Bronchial epithelial cell (primary cell): ENCODE results near the gene CHMP6. TPM values are rescaled to one million over a fixed set of nuclear protein-coding genes. Genes with fewer than 3 reads are reported as not detected.

Experiments
- DNase-seq: peaks from one replicate; pipeline ENCODE4 v3.0.0-alpha.2; 2010; ENCODE audit warnings: low read depth
- FAIRE-seq: peaks from 2 replicates; lab custom pipeline; 2011; peaks lifted over from hg19 to GRCh38; lab: Jason Lieb, UNC
- H3K27me3 ChIP-seq: 2 replicates; pipeline ENCODE4 v1.5.1; 2011; ENCODE audit warnings: low read length; ENCODE audit not compliant: control insufficient read depth, insufficient read depth
- H3K36me3 ChIP-seq: 2 replicates; pipeline ENCODE4 v1.5.1; 2011; ENCODE audit warnings: low read length; ENCODE audit not compliant: control insufficient read depth, insufficient read depth
- H3K4me3 ChIP-seq: 2 replicates; pipeline ENCODE4 v1.5.1; 2011; ENCODE audit warnings: mild to moderate bottlenecking, low read depth, low read length, control low read depth
- CTCF ChIP-seq: IDR thresholded peaks from 2 replicates; pipeline ENCODE4 v1.5.1; 2011; ENCODE audit warnings: mild to moderate bottlenecking, moderate library complexity, low read length, control low read depth, inconsistent platforms; ENCODE audit not compliant: insufficient read depth, severe bottlenecking
- total RNA-seq: library from RNA; depleted of rRNA; stranded (reverse); fragments of >200 nt; gene quantifications from 2 replicates; pipeline ENCODE4 v1.2.1, GENCODE V29; 2014

Gene CHMP6
- total RNA-seq, 1 donor from 2014 or later, result 5.8 TPM

- no peak for FAIRE-seq
These were observed 45.2 kb upstream of the CHMP6 start for GRCh38 chr17:80946449-80946848.

GRCh38 chr17:80947200-80947940, 44.3 kb upstream of the CHMP6 start:
- TF ChIP-seq CTCF, result no peak
- Histone ChIP-seq H3K36me3 (peaks cover 7% of the 10 kb centered on the region), H3K4me3 (no peak overlapping the region), H3K27me3 (no peaks in the 10 kb centered on the region)
- DNase-seq (no peak), FAIRE-seq (peak; percentile 52)

More at GRCh38 chr17:80946449-80946848, 45.2 kb upstream of the CHMP6 start:
- no peak overlapping the region for H3K4me3 ChIP-seq
- H3K36me3 ChIP-seq, result peaks cover 6% of the 10 kb centered on the region
- DNase-seq, result no peak
- H3K27me3 ChIP-seq, result no peaks in the 10 kb centered on the region
- TF ChIP-seq CTCF, result no peak

- DNase-seq, result no peak
- peaks cover 7% of the 10 kb centered on the region for H3K36me3 ChIP-seq
- no peak for FAIRE-seq
- no peak overlapping the region for H3K4me3 ChIP-seq
- TF ChIP-seq CTCF, result no peak
- no peaks in the 10 kb centered on the region for H3K27me3 ChIP-seq
These were observed 43.3 kb upstream of the CHMP6 start for GRCh38 chr17:80948019-80948975.

GRCh38 chr17:80948976-80949450, 42.6 kb upstream of the CHMP6 start:
- no peak for TF ChIP-seq CTCF
- Histone ChIP-seq H3K36me3 (peaks cover 8% of the 10 kb centered on the region), H3K4me3 (no peak overlapping the region), H3K27me3 (no peaks in the 10 kb centered on the region)
- FAIRE-seq, result no peak
- DNase-seq, result no peak

- peaks cover 8% of the 10 kb centered on the region for H3K36me3 ChIP-seq
These were observed 41.9 kb upstream of the CHMP6 start for GRCh38 chr17:80949451-80950421.

More at GRCh38 chr17:80949451-80950421, 41.9 kb upstream of the CHMP6 start:
- no peak for DNase-seq
- Histone ChIP-seq H3K27me3 (no peaks in the 10 kb centered on the region), H3K4me3 (no peak overlapping the region)
- FAIRE-seq, result no peak
- TF ChIP-seq CTCF, result no peak
